KMS-11 (cell line): Measurements from ENCODE around the gene FGF13.

Source experiments
- H2AFZ ChIP-seq: fragments of 200-600 bp; sonication (generic); 2 replicates; pipeline ENCODE4 v1.6.1; 2016; ENCODE audit warnings: antibody characterized with exemption, mixed run types, low read depth
- H3K27ac ChIP-seq: fragments of 200-600 bp; sonication (generic); 2 replicates; pipeline ENCODE4 v1.6.1; 2016; ENCODE audit warnings: mild to moderate bottlenecking, mixed run types
- H3K27me3 ChIP-seq: fragments of 200-600 bp; sonication (generic); 2 replicates; pipeline ENCODE4 v1.6.1; 2017; ENCODE audit warnings: mild to moderate bottlenecking, low read depth, mixed run types, moderate library complexity; ENCODE audit not compliant: insufficient read depth
- H3K36me3 ChIP-seq: fragments of 200-600 bp; sonication (generic); 2 replicates; pipeline ENCODE4 v1.6.1; 2017; ENCODE audit warnings: mild to moderate bottlenecking, mixed run types; ENCODE audit not compliant: insufficient read depth
- H3K4me1 ChIP-seq: fragments of 200-600 bp; sonication (generic); 2 replicates; pipeline ENCODE4 v1.6.1; 2016; ENCODE audit warnings: mild to moderate bottlenecking, low read depth, mixed run types; ENCODE audit not compliant: poor library complexity, severe bottlenecking
- H3K4me2 ChIP-seq: fragments of 200-600 bp; sonication (generic); 2 replicates; pipeline ENCODE4 v1.7.0; 2016; ENCODE audit warnings: mild to moderate bottlenecking, mixed run types
- H3K4me3 ChIP-seq: fragments of 200-600 bp; sonication (generic); IDR thresholded peaks from 2 replicates; pipeline ENCODE4 v1.6.1; 2017; ENCODE audit warnings: low read depth, low read length, mixed read lengths; ENCODE audit not compliant: insufficient read depth
- H3K79me2 ChIP-seq: fragments of 200-600 bp; sonication (generic); 2 replicates; pipeline ENCODE4 v1.6.1; 2016; ENCODE audit warnings: low read depth, mixed run types; ENCODE audit not compliant: insufficient read depth
- H3K9ac ChIP-seq: fragments of 200-600 bp; sonication (generic); 2 replicates; pipeline ENCODE4 v1.6.1; 2016; ENCODE audit warnings: mild to moderate bottlenecking, mixed run types
- H4K20me1 ChIP-seq: fragments of 200-600 bp; sonication (generic); 2 replicates; pipeline ENCODE4 v1.6.1; 2016; ENCODE audit warnings: mild to moderate bottlenecking, mixed run types; ENCODE audit not compliant: insufficient read depth
- TF ChIP-seq, protein P1 (sequence below): fragments of 200-600 bp; sonication (generic); conservative IDR thresholded peaks from 2 replicates; pipeline ENCODE4 v1.6.1; 2017; ENCODE audit warnings: low read depth, mild to moderate bottlenecking, antibody characterized with exemption, low read length, moderate library complexity, mixed read lengths

Gene FGF13

DNA sequence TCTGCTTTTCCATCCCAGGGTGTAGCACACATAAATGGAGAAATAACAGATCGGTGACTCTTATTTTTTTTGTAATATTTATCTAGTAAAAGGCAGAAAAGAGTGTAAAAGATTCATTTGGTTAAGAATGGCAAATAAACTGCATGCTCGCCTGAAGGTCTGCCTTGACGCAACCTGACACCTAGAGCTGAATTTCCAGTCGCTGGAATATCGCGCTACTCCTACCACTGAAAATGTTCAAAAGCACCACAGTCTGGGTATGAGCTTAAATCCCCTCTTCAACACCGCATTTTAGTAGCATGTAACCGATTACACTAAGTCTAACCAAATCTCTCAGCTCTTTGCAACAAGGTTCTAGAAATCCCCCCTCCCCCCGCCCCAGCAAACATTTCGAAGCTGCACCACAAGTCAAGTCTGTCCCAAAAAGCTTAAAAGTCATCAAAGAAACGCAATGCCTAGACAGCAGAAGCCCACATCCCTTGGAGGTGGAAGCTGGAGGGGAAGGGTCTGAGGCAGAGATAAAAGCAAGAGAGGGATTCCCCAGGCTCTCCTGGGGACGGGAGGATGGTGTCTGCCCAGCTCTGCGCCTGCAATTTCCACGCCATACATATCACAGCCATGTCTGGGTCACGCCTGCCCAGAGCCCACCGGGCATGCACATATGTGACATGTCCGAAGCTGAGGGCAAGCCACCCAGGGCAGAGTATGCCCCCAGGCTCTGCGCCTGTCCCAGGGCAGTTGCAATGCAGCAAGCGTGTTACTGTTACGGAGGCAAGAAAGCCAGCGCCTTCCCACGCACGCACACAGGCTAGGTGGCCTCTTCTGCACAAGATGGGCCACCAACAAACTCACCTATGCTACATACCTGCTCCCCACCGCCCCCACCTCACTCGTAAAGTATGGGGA is 1.4 kb downstream of the FGF13 start:
- Histone ChIP-seq H3K4me2 (no peak overlapping the region), H3K79me2 (no peaks in the 10 kb centered on the region), H4K20me1 (no peaks in the 10 kb centered on the region), H3K27ac (no peak overlapping the region), H3K4me3 (no peak overlapping the region), H3K9ac (no peak overlapping the region), H3K36me3 (no peaks in the 10 kb centered on the region), H2AFZ (0 out of 2 replicates have a peak overlapping the region, but pooled peaks have one; percentile 38), H3K27me3 (no peaks in the 10 kb centered on the region), H3K4me1 (peaks cover 4% of the 10 kb centered on the region)
- TF ChIP-seq, protein P1, sequence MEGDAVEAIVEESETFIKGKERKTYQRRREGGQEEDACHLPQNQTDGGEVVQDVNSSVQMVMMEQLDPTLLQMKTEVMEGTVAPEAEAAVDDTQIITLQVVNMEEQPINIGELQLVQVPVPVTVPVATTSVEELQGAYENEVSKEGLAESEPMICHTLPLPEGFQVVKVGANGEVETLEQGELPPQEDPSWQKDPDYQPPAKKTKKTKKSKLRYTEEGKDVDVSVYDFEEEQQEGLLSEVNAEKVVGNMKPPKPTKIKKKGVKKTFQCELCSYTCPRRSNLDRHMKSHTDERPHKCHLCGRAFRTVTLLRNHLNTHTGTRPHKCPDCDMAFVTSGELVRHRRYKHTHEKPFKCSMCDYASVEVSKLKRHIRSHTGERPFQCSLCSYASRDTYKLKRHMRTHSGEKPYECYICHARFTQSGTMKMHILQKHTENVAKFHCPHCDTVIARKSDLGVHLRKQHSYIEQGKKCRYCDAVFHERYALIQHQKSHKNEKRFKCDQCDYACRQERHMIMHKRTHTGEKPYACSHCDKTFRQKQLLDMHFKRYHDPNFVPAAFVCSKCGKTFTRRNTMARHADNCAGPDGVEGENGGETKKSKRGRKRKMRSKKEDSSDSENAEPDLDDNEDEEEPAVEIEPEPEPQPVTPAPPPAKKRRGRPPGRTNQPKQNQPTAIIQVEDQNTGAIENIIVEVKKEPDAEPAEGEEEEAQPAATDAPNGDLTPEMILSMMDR, result no peak

- Histone ChIP-seq H3K9ac (no peak overlapping the region), H3K27ac (no peak overlapping the region), H3K79me2 (no peaks in the 10 kb centered on the region), H3K27me3 (no peaks in the 10 kb centered on the region), H3K4me3 (no peak overlapping the region), H3K36me3 (no peaks in the 10 kb centered on the region), H4K20me1 (no peaks in the 10 kb centered on the region), H3K4me2 (no peak overlapping the region), H3K4me1 (peaks cover 4% of the 10 kb centered on the region), H2AFZ (no peak overlapping the region)
- TF ChIP-seq, protein P1, result no peak
Observed at GRCh38 chrX:138708268-138708667, 3.2 kb downstream of the FGF13 start.

- Histone ChIP-seq H3K4me3 (no peak overlapping the region), H3K36me3 (no peaks in the 10 kb centered on the region), H3K4me2 (no peak overlapping the region), H3K27ac (no peak overlapping the region), H3K4me1 (no peaks in the 10 kb centered on the region), H3K27me3 (no peaks in the 10 kb centered on the region), H3K79me2 (no peaks in the 10 kb centered on the region), H2AFZ (no peak overlapping the region), H3K9ac (no peak overlapping the region), H4K20me1 (no peaks in the 10 kb centered on the region)
- TF ChIP-seq, protein P1, result no peak
Observed at GRCh38 chrX:138704596-138704995, 6.9 kb downstream of the FGF13 start.

- Histone ChIP-seq H2AFZ (no peak overlapping the region), H3K4me2 (no peak overlapping the region), H3K4me3 (no peak overlapping the region), H3K27ac (no peak overlapping the region), H4K20me1 (no peaks in the 10 kb centered on the region), H3K79me2 (no peaks in the 10 kb centered on the region), H3K4me1 (no peaks in the 10 kb centered on the region), H3K9ac (no peak overlapping the region), H3K36me3 (no peaks in the 10 kb centered on the region), H3K27me3 (no peaks in the 10 kb centered on the region)
- TF ChIP-seq, protein P1, result no peak
Observed at GRCh38 chrX:138704101-138704500, 7.4 kb downstream of the FGF13 start.
